Astrocyte of the spinal cord (primary cell): ENCODE measurements around the gene AGAP1.

ENCODE experiments used
- DNase-seq: peaks from one replicate; pipeline ENCODE4 v3.0.0; 2011; ENCODE audit warnings: low read depth, low spot score
- H3K4me3 ChIP-seq: 2 replicates; pipeline ENCODE4 v1.5.1; 2011; ENCODE audit warnings: low read depth, mild to moderate bottlenecking, low read length, moderate library complexity
- in situ Hi-C: cut with HindIII; loops from 2 replicates; pipeline ENCODE4 v1.10.0; 2017; ENCODE audit warnings: low sequenced_read_pairs
- TF ChIP-seq, protein P1 (sequence below): IDR thresholded peaks from 2 replicates; pipeline ENCODE4 v1.5.1; 2012; ENCODE audit warnings: low read depth, mild to moderate bottlenecking, low read length, inconsistent platforms

The AGAP1 gene

DNA sequence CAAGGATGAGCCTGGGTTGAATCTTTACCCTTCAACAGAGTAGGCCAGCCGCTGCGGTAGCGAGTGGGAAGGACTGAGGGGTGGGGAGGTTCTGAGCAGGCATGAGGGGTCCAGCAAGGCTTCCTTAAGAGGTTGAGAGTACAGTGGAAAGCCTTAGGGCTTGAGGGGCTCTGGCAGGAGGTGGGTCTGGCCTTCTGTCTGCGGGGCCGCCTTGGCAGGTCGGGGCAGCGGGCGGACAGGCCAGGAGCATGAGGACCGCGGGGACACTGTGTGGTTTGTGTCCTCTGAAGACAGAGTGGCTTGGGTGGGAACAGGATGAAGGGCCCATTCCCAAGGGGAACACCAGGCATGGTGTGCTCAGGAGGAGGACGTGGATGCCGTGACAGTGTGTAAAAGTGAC, 250.3 kb downstream of the AGAP1 start:
- H3K4me3 ChIP-seq, result no peak overlapping the region
- no peak for DNase-seq
- TF ChIP-seq, protein P1, sequence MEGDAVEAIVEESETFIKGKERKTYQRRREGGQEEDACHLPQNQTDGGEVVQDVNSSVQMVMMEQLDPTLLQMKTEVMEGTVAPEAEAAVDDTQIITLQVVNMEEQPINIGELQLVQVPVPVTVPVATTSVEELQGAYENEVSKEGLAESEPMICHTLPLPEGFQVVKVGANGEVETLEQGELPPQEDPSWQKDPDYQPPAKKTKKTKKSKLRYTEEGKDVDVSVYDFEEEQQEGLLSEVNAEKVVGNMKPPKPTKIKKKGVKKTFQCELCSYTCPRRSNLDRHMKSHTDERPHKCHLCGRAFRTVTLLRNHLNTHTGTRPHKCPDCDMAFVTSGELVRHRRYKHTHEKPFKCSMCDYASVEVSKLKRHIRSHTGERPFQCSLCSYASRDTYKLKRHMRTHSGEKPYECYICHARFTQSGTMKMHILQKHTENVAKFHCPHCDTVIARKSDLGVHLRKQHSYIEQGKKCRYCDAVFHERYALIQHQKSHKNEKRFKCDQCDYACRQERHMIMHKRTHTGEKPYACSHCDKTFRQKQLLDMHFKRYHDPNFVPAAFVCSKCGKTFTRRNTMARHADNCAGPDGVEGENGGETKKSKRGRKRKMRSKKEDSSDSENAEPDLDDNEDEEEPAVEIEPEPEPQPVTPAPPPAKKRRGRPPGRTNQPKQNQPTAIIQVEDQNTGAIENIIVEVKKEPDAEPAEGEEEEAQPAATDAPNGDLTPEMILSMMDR, result no peak
- in situ Hi-C loops, result no loop called here

DNA sequence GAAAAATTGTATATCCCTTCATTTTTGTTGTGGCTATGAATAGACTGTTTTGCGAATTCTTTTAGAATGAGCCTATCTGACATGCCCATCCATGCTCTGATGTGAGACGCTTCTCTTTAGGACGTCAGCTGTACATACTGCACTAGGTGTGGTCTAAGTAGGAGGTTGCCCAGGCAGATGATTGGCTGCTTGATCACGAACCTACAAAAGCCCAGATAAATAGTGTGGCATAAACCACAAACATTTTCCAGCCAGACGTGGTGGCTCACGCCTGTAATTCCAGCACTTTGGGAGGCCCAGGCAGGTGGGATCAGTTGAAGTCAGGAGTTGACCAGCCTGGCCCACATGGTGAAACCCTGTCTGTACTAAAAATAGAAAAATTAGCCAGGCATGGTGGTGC, 251.8 kb downstream of the AGAP1 start:
- in situ Hi-C loops, result no loop called here
- TF ChIP-seq, protein P1, result no peak
- H3K4me3 ChIP-seq, result no peak overlapping the region
- DNase-seq, result no peak

DNA sequence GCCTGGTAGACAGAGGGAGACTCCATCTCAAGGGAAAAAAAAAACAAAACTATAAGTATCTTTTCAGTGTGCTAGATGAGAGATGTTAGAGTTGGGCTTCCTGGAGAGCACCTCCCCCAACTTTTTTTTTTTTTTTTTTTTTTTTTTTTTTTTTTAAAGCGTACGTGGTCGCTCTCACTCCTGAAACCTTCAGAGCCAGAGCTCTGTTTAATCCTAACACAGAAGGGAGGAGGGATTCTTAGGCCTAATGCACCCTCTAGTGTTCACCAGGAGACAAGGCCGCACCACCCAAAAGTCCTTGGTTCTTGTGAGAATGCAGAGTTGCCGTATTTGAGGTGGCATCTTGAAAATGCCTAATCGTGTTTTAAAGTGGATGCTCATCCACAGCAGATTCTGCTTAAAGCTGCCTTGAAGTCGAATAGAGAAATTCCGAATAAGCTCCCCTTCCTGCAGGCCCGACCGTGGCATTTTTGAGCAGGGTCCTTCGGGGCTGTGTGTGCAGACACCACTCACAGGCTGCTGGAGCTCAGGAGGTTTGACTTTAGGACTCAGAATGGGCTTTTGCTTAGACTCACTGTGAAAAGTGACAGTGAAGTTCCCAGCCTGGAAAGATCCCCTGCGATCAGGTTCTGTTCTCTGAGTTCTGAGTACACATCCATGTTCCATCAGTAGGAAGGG, 252.6 kb downstream of the AGAP1 start:
- in situ Hi-C loops, result no loop called here
- TF ChIP-seq, protein P1, result peak; percentile 83
- peak; percentile 84 for DNase-seq
- H3K4me3 ChIP-seq, result no peak overlapping the region

DNA sequence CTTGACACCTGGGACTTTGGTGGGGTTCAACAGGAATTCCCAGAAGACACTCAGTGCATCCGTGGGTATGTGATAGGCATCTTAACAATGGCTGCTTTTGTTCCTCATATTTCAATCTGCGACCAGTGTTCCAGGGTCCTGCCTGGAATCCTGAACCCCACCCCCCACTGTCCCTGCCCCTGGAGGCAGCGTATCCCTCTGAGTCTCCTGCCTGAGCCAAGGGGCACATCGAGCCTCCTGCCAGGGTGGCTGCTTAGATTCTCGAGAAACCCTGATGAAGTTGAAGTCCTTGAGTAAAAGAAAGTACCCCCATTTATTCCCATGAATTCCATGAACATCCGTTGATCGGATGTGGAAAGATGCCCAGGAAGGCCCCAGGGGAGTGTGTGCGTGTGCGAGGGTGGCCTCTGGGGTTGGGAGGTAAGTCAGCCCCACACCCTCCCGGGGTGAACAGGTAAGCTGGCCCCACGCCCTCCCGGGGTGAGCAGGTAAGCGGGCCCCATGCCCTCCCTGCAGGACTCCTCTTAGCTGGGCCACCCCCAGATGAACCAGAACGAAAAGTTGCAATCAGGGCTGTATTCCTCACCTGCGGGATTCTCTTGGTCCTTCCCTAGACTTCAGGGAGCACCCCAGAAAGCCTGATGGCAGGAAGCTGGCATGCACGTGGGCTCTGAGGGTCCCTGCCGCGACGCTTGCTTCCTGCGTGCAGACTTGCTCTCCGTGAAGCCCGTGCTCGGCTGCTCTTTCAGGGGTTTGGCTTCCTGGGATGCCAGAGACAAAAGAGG, 253.3 kb downstream of the AGAP1 start:
- in situ Hi-C loops, result no loop called here

DNA sequence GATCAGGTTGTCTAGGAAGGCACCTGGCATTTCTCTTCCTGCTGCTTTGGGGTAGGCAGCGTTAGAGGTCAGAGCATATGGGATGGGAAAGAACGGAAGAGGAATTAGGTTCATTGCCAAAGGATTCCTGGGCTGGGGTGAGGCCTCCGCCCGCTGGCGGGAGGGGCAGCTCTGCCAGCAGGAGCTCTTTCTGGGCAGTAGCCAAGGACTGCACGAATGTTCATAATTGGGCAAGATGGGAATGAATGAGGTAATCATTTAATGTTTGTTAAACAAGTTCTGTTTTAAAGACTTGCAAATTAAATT, 253.9 kb downstream of the AGAP1 start:
- TF ChIP-seq, protein P1, result no peak
- DNase-seq, result no peak

More for the DNA sequence above, 253.3 kb downstream of the AGAP1 start:
- H3K4me3 ChIP-seq, result no peak overlapping the region
- no peak for DNase-seq
- TF ChIP-seq, protein P1, result no peak

DNA sequence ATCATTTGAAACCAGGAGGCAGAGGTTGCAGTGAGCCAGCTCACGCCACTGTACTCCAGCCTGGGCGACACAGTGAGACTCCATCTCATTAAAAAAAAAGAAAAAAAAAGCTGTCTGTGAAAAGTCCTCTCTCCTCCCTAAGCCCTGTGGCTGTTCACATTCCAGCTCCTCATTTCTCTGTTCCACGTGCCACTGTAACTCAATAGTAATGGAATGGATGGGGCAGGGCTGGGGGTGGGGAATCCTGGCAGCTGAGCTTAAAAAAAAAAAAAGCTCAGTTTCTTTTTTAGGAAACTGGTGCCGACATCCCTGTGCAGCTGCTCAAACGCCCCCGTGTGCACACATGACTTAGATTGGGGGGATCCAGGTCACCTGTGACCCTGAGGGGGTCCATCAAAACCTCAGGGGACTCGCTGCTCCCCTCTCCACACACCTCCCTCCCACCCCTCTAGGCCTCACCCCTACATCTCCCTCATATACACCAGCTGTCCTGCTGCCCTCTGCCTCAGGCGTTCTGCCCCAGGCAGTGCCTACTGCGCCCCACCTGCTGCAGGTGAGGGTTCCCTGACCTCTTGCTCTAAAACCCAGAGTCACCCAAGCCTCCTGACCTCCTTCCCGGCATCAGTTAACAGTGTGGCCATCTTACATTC, 255.4 kb downstream of the AGAP1 start:
- in situ Hi-C loops, result no loop called here
- DNase-seq, result no peak
- H3K4me3 ChIP-seq, result no peak overlapping the region
- TF ChIP-seq, protein P1, result no peak

More for the DNA sequence above, 253.9 kb downstream of the AGAP1 start:
- no peak overlapping the region for H3K4me3 ChIP-seq
- in situ Hi-C loops, result no loop called here
